Activated CD4-positive, alpha-beta memory T cell treated with anti-CD3 and anti-CD28 coated beads for 36 hours (primary cell): Measurements from ENCODE around the gene TRAFD1. TPM values are rescaled to one million over a fixed set of nuclear protein-coding genes. Genes with fewer than 3 reads are reported as not detected.
"Not testable (repeated sequence)": the region's sequence is repeated elsewhere in the genome, so short reads cannot be mapped to it uniquely, and the experiment has no call there.

Experiments
- CTCF ChIA-PET: fragments of 350-600 bp; sonication (Branson Sonifier 250); formaldehyde crosslinking; loops from one replicate; lab custom pipeline; 2021; ENCODE audit warnings: antibody characterized with exemption, inconsistent platforms; lab: Charles Lee
- POLR2A ChIA-PET: fragments of 350-600 bp; sonication (Branson Sonifier 250); formaldehyde crosslinking; loops from one replicate; lab custom pipeline; 2021; ENCODE audit warnings: antibody characterized with exemption; lab: Charles Lee
- DNase-seq: peaks from one replicate; pipeline ENCODE4 v3.0.0-alpha.2; 2020
- H3K27ac Mint-ChIP-seq: one replicate; pipeline ENCODE4 v1.8.0; 2021; ENCODE audit warnings: mixed read lengths
- H3K27me3 Mint-ChIP-seq: one replicate; pipeline ENCODE4 v1.8.0; 2021; ENCODE audit warnings: mixed read lengths
- H3K36me3 Mint-ChIP-seq: one replicate; pipeline ENCODE4 v1.8.0; 2021; ENCODE audit warnings: mixed read lengths
- H3K4me1 Mint-ChIP-seq: one replicate; pipeline ENCODE4 v1.8.0; 2021; ENCODE audit warnings: low read depth, mixed read lengths
- H3K4me3 Mint-ChIP-seq: one replicate; pipeline ENCODE4 v1.8.0; 2021; ENCODE audit warnings: mild to moderate bottlenecking, mixed read lengths
- H3K9me3 Mint-ChIP-seq: one replicate; pipeline ENCODE4 v1.8.0; 2021; ENCODE audit warnings: mixed read lengths
- intact Hi-C: fragments of 100-400 bp; cut with micrococcal nuclease; formaldehyde crosslinking; loops from one replicate; pipeline ENCODE4 v1.15.1; 2023
- total RNA-seq, 2 experiments: library from RNA; stranded (reverse); gene quantifications; one replicate each; pipeline ENCODE4 v1.2.3, GENCODE V29; 2021

Gene TRAFD1
- total RNA-seq, 2 experiments from 2014 or later, result 56.4 to 61.8 TPM

DNA sequence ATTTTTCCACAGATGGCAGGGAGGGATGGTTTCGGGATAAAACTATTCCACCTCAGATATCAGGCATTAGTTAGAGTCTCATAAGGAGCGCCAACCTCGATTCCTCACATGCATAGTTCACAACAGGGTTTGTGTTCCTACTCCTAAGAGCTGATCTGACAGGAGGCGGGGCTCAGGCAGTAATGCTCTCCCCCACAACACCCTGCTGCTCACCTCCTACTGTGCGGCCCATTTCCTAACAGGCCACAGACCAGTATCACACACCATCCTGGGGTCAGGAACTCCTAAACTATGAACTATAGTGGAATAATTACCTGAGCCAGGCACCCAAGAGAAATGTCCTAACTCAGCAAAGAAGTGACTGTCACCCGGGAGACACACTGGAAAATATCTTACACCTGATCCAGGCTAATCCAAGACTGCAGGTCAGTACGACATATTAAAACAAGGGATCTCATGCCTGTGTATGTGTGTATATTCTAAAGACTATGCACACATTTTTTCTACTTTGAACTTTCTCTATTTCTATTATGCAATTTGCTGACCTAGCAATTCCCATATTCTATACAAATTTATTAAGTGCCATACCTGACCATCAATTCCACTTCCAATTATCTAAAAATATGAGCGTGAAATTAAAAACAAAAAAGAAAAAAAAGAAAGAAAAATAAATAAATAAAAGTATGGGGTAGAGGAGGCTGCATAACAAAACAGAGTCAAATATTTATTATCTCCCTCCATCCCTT, 21.4 kb upstream of the TRAFD1 start:
- no peak for DNase-seq
- CTCF ChIA-PET, result no interaction called here
- intact Hi-C loops, result no loop called here
- Mint-ChIP-seq H3K27me3 (no peaks in the 10 kb centered on the region), H3K4me1 (peaks cover 52% of the 10 kb centered on the region), H3K36me3 (peaks cover 42% of the 10 kb centered on the region), H3K4me3 (no peak overlapping the region), H3K9me3 (no peaks in the 10 kb centered on the region), H3K27ac (peak overlapping the region; percentile 3)
- POLR2A ChIA-PET, result no interaction called here

DNA sequence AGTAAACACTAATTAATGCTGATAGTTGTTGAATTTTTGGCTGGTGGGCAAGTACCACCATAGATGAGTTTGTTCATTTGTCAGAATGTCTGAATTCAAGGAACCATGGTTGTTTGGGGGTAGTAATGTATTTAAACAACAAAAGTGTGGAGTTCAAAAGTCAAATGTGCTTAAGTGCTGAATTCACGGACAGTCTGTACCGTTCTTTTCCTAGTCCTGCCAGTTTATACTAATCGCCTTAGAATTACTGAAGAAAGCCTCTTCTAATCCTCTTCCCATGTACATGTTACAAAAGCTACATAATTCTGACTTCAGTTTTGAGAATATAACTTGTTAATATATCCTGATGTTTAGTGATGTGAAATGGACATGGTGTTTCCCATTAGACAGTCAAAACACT, 19.5 kb upstream of the TRAFD1 start:
- ChIA-PET POLR2A (interaction anchor here (3.9 to 5.1 kb wide), 3 partner anchors 8 to 25 kb away, joined by 24 to 60 read pairs (median 30); partner anchors contain the start of gene TRAFD1), CTCF (interaction anchor here (0.9 kb wide), 1 partner anchor 175 kb away, joined by 4 read pairs; no protein-coding TSS in a partner anchor)
- Mint-ChIP-seq H3K36me3 (peaks cover 30% of the 10 kb centered on the region), H3K27ac (peak overlapping the region; percentile 24), H3K9me3 (no peaks in the 10 kb centered on the region), H3K4me1 (peaks cover 52% of the 10 kb centered on the region), H3K4me3 (no peak overlapping the region), H3K27me3 (no peaks in the 10 kb centered on the region)
- intact Hi-C loops, result no loop called here
- DNase-seq, result no peak

DNA sequence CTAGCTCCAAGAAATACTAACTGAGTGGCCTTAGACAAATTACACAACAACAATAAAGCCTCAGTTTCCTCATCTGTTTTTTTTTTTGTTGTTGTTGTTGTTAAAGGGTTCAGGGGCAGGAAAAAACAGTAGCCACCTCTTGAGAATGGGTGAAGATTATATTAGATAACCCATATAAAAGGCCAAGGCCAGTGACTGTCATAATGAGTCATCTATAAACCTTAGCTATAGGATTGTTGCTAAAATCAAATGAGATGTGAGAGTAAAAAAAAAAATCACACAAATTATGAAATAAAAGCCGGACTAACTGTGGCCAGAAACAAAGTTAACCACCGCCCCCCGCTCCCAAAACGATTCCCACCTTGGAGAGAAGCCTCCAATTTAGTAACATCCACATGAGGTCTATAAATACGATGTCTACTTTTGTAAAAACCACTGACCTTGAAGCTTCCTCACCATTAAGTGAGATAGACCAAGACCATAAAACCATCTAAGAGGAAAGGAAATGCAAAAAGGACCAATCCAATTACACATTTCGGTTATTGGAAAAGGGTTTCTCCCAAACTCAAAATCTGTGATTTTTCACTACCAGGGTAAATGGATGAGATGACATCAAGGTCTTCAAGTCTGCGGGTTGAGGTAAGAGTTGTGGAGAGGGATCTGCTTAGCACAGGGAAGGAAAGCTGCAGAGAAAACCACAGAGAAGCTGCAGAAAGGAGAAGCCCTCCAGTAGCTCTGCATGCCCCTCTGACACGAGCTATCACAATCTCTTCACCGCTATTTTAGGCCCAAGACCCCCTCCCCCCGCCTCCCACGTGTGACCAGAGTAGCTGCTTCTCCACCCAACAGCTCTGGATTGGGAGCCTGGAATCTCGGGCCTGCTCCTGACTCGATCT, 17.8 kb upstream of the TRAFD1 start:
- Mint-ChIP-seq H3K4me1 (peaks cover 51% of the 10 kb centered on the region), H3K9me3 (no peaks in the 10 kb centered on the region), H3K27me3 (no peaks in the 10 kb centered on the region), H3K27ac (peak overlapping the region; percentile 91), H3K36me3 (peaks cover 24% of the 10 kb centered on the region), H3K4me3 (peak overlapping the region; percentile 95)
- peak; percentile 45 for DNase-seq
- CTCF ChIA-PET, result interaction anchor here (1.0 to 3.1 kb wide), 6 partner anchors 11 to 94 kb away, joined by 3 to 12 read pairs (median 4); partner anchors contain the start of gene TRAFD1
- POLR2A ChIA-PET, result interaction anchor here (0.6 to 5.1 kb wide), 4 partner anchors 10 to 42 kb away, joined by 4 to 60 read pairs (median 27); partner anchors contain the start of gene TRAFD1
- intact Hi-C loops, result loop anchor here (1.0 kb wide), 3 partner anchors 11 to 32 kb away; no protein-coding TSS in a partner anchor

DNA sequence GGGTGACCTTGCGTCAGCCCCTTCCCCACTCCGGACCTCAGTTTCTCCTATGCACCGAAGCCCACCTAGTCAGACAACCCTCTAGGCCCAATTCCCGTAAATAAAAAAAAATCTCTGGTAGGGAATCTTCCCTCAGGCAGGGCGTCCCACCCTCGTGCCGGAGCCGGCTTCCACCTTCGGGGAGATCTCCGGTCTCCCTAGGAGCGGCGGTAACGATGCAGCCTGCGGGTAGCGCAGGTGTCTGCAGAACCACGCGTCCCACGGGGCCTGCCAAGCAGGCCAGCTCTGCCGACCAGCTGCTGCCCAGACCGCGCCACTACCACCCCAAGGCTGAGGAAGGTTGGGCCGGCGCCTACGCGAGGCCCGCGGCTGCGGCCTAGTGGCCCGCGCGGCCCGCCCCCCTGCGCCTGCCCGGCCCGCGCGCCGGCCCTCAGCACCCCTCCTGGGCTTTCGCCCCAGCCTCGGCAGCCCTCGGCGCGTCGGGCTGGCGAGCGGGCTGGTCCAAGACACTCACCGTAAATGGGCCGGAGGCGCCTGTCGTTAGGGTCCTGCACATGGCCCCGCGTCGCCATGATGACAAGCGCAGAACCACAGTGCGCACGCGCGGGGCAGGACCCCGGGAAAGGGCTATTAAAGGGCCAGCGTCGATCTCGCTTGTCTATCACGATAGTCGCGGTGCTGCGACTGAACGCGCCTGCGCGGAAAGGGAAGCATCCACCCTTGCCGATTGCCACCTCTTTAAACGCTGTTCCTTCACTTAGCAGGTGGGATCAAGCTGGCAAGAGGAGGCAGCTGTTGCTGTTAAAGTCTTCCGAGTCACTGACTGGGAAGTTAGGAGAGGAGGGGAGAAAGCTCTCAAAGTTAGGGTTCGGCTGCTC, 16.9 kb upstream of the TRAFD1 start, which contains the start of gene NAA25:
TSS of gene NAA25 (minus strand) at position 582 of the 878 bp plus-strand sequence. CDS start at position 572, 10 bp downstream.
- peaks cover 24% of the 10 kb centered on the region for H3K36me3 Mint-ChIP-seq
- peak within 1 kb of the TSS; percentile 95 for H3K4me3 Mint-ChIP-seq
- CTCF ChIA-PET, result interaction anchor here (0.7 to 3.1 kb wide), 7 partner anchors 12 to 107 kb away, joined by 3 to 12 read pairs (median 4); partner anchors contain the start of gene TRAFD1
- POLR2A ChIA-PET, result interaction anchor here (0.6 to 5.1 kb wide), 7 partner anchors 11 to 95 kb away, joined by 3 to 60 read pairs (median 7); partner anchors contain the start of gene TRAFD1
- H3K9me3 Mint-ChIP-seq, result no peaks in the 10 kb centered on the region
- peak within 1 kb of the TSS; percentile 95 for H3K27ac Mint-ChIP-seq
- peak; percentile 91 for DNase-seq
- H3K27me3 Mint-ChIP-seq, result no peaks in the 10 kb centered on the region
- peaks cover 53% of the 10 kb centered on the region for H3K4me1 Mint-ChIP-seq
- intact Hi-C loops, result loop anchor here (1.0 kb wide), 4 partner anchors 17 to 33 kb away; partner anchors contain the start of gene TRAFD1

GRCh38 chr12:112110787-112111662, 14.3 kb upstream of the TRAFD1 start:
- H3K36me3 Mint-ChIP-seq, result peaks cover 14% of the 10 kb centered on the region
- H3K27ac Mint-ChIP-seq, H3K27me3 Mint-ChIP-seq, DNase-seq, POLR2A ChIA-PET, H3K4me3 Mint-ChIP-seq, H3K9me3 Mint-ChIP-seq, intact Hi-C loops, CTCF ChIA-PET: not testable (repeated sequence)
- peaks cover 34% of the 10 kb centered on the region for H3K4me1 Mint-ChIP-seq

GRCh38 chr12:112111931-112112330, 13.4 kb upstream of the TRAFD1 start:
- POLR2A ChIA-PET, result no interaction called here
- H3K27me3 Mint-ChIP-seq, result no peaks in the 10 kb centered on the region
- peaks cover 8% of the 10 kb centered on the region for H3K36me3 Mint-ChIP-seq
- no peak overlapping the region for H3K4me3 Mint-ChIP-seq
- CTCF ChIA-PET, result interaction anchor here (1.1 to 1.4 kb wide), 3 partner anchors 14 to 18 kb away, joined by 3 to 4 read pairs (median 3); no protein-coding TSS in a partner anchor
- intact Hi-C loops, result no loop called here
- H3K4me1 Mint-ChIP-seq, result peaks cover 30% of the 10 kb centered on the region
- no peak overlapping the region for H3K27ac Mint-ChIP-seq
- DNase-seq, result no peak
- H3K9me3 Mint-ChIP-seq, result no peaks in the 10 kb centered on the region

- Mint-ChIP-seq H3K4me3 (no peak overlapping the region), H3K9me3 (no peaks in the 10 kb centered on the region), H3K27me3 (no peaks in the 10 kb centered on the region), H3K4me1 (peaks cover 26% of the 10 kb centered on the region), H3K36me3 (peaks cover 5% of the 10 kb centered on the region), H3K27ac (no peak overlapping the region)
- CTCF ChIA-PET, result interaction anchor here (1.1 to 1.4 kb wide), 3 partner anchors 14 to 18 kb away, joined by 3 to 4 read pairs (median 3); no protein-coding TSS in a partner anchor
- intact Hi-C loops, result no loop called here
- POLR2A ChIA-PET, result no interaction called here
- DNase-seq, result no peak
These were observed 12.8 kb upstream of the TRAFD1 start for GRCh38 chr12:112112409-112113133.

DNA sequence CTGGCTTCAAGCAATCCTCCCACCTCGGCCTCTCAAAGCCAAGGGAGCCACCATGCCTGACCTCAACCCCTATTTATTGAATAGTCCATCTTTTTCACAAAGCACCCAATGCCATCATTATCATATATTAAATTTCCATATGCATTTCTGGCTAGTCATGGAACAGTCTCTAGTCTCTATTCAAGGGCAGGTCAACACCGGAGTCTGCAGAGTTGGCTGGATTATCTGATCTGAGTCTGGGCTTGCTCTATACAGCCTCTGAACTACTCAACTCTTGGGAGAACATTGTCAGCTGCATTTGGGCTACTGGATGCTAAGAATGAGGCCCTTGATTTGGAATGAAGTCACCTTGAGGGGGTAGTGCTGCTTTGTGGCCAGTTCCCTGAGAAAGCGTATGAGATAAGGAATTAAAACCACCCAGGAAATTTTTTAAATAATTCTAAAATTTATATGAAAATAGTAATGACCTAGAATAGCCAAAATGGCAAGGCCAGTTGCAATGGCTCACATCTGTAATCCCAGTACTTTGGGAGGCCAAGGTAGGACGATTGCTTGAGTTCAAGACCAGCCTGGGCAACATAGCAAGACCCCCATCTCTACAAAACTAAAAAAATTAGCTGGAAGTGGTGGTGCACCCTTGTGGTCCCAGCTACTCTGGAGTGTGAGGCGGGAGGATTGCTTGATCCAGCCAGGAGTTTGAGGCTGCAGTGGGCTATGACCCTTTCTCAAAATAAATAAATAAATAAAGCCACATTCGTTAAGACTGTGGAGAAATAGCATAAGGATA, 9.9 kb upstream of the TRAFD1 start:
- H3K4me1 Mint-ChIP-seq, result peaks cover 19% of the 10 kb centered on the region
- ChIA-PET CTCF (no interaction called here), POLR2A (interaction anchor here (1.0 to 1.8 kb wide), 2 partner anchors 10 to 12 kb away, joined by 3 to 7 read pairs; partner anchors contain the start of gene TRAFD1)
- intact Hi-C loops, result no loop called here
- H3K36me3 Mint-ChIP-seq, result no peaks in the 10 kb centered on the region
- DNase-seq, result no peak
- no peak overlapping the region for H3K27ac Mint-ChIP-seq
- no peaks in the 10 kb centered on the region for H3K9me3 Mint-ChIP-seq
- H3K4me3 Mint-ChIP-seq, result no peak overlapping the region
- no peaks in the 10 kb centered on the region for H3K27me3 Mint-ChIP-seq

DNA sequence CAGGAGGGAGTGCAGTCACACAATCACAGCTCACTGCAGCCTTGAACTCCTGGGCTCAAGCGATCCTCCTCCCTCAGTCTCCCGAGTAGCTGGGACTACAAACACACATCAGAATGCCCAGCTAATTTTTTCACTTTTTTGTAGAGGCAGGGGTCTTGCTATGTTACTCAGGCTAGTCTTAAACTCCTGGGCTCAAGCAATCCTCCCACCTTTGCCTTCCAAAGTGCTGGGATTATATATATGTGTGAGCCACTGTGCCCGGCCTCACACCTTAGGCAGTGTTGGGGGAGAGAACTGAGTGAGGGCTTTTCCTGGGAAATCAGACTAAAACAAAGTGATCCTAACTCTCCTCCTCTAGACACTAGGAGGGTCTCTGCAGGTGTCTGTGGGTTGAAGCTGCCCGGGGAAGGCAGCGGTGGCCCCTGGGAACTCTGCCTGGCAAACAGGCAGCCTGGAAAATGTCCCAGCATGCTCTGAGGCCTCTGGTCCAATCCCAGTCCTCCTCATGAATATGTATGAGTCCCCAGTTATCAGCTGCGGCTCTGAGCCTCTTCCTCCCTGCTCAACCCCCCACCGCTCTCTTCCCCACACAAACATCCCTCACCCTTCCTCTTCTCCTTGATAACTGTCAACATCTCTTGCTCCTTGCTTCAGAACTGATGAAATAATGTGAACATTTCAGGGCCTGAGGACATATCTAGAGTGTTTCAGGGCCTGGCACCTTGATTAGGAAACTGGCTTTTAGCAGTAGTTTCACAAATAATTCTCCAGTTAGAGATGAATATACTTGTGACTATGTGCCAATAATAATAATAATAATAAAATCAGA, 8.9 kb upstream of the TRAFD1 start:
- no peak for DNase-seq
- Mint-ChIP-seq H3K27ac (no peak overlapping the region), H3K27me3 (no peaks in the 10 kb centered on the region), H3K36me3 (no peaks in the 10 kb centered on the region), H3K4me1 (peaks cover 19% of the 10 kb centered on the region), H3K4me3 (no peak overlapping the region), H3K9me3 (no peaks in the 10 kb centered on the region)
- POLR2A ChIA-PET, result interaction anchor here (1.8 kb wide), 1 partner anchor 9 kb away, joined by 7 read pairs; the partner anchor contains the start of gene TRAFD1
- intact Hi-C loops, result no loop called here
- CTCF ChIA-PET, result no interaction called here
